Ovary (tissue), 9 donors: Measurements from ENCODE around the gene CEP112. TPM values are rescaled to one million over a fixed set of nuclear protein-coding genes. Genes with fewer than 3 reads are reported as not detected.

Experiments used
- DNase-seq, 5 donors: peaks; one replicate each; pipeline ENCODE4 v3.0.0-alpha.2; 2019 to 2020
- H3K27ac ChIP-seq, 2 donors: fragments of 200-600 bp; one replicate each; pipeline versions ENCODE4 v1.5.1 to v1.8.0; 2019 to 2022
- H3K27me3 ChIP-seq: fragments of 200-600 bp; one replicate; pipeline ENCODE4 v1.8.0; 2022
- H3K36me3 ChIP-seq: fragments of 200-600 bp; sonication (generic); one replicate; pipeline ENCODE4 v1.5.1; 2019
- H3K4me1 ChIP-seq: one replicate; pipeline ENCODE4 v1.8.1; 2013; ENCODE audit warnings: mild to moderate bottlenecking, moderate library complexity; ENCODE audit not compliant: insufficient read depth
- H3K4me3 ChIP-seq: fragments of 200-600 bp; sonication (generic); one replicate; pipeline ENCODE4 v1.5.1; 2017
- H3K9me3 ChIP-seq, 2 donors: fragments of 200-600 bp in 1 of 2; sonication (generic) in 1 of 2; one replicate each; pipeline versions ENCODE4 v1.5.1 to v1.8.1; 2013 to 2019; ENCODE audit warnings: mild to moderate bottlenecking in 1 of 2, moderate library complexity in 1 of 2
- CTCF ChIP-seq, 3 donors: fragments of 450-650 bp in 2 of 3; fragments of 200-600 bp in 1 of 3; IDR thresholded peaks; one replicate each; pipeline versions ENCODE4 v1.5.1 to v1.8.0; 2016 to 2022; ENCODE audit warnings: antibody characterized with exemption in 3 of 3, mild to moderate bottlenecking in 1 of 3
- EP300 ChIP-seq: sonication (generic); formaldehyde crosslinking; IDR thresholded peaks from one replicate; pipeline ENCODE4 v1.6.1; 2017; ENCODE audit warnings: antibody characterized with exemption
- POLR2A ChIP-seq: fragments of 450-650 bp; IDR thresholded peaks from one replicate; pipeline ENCODE4 v1.6.1; 2017; ENCODE audit warnings: antibody characterized with exemption, mild to moderate bottlenecking, moderate library complexity
- WGBS, 3 donors: extraction: QIAGEN DNeasy Blood & Tissue Kit in 1 of 3; methylation state at CpG; one replicate each; pipeline versions ENCODE4 v1.1.5 to v1.1.7; 2013 to 2017; 5-methylcytosine and 5-hydroxymethylcytosine counted together
- intact Hi-C, 4 donors: fragments of 100-400 bp; cut with DNase I; formaldehyde crosslinking; loops; one replicate each; pipeline versions ENCODE4 v1.11.0 to v1.15.1; 2022 to 2023
- polyA plus RNA-seq, 2 donors: library from polyadenylated mRNA; stranded (reverse); fragments of 200-250 nt in 1 of 2; fragments of 350-450 nt in 1 of 2; fragmentation: Illumina TruSeq in 1 of 2; extraction: RNeasy Lipid Tissue Mini Kit (QIAGEN cat#74804) in 1 of 2; gene quantifications; one replicate each; pipeline ENCODE4 v1.2.3, GENCODE V29; 2013 to 2014
- total RNA-seq, 7 donors: library from RNA; depleted of rRNA in 2 of 7; stranded (reverse); fragments of >200 nt in 2 of 7; fragmentation: NEBNext Ultra II Directional in 3 of 7; extraction: Animal tissue kit (Norgen Biotek cat#: 25700) in 3 of 7; gene quantifications; one replicate each; pipeline versions ENCODE4 v1.1.0 to v1.2.4, GENCODE V29; 2016 to 2023
- donor health status: DM: no; HTN: no; CAD: no; lungs with moderate emphysema.
- donor health status: DM: no; HTN: no; CAD: no.
- donor health status: Bipolar disorder and iron deficiency.
- donor health status: DM: yes; HTN: yes; CAD: no.
- donor health status: DM: no; HTN: no; CAD: no.
- donor health status: DM: yes; HTN: yes; CAD: no.

CEP112 gene
- total and polyA plus RNA-seq, 9 donors = 9.3 to 25.5 (median 16.9) TPM

- H3K4me1 ChIP-seq = no peaks in the 10 kb centered on the region
- no peak for DNase-seq
- no peak overlapping the region for H3K27ac ChIP-seq
- H3K27me3 ChIP-seq = no peaks in the 10 kb centered on the region
- H3K4me3 ChIP-seq = no peak overlapping the region
- TF ChIP-seq POLR2A (no peak), EP300 (no peak), CTCF (IDR thresholded peaks at IDR 0.05) (no peak)
- no peaks in the 10 kb centered on the region for H3K36me3 ChIP-seq
- 95 to 98% (median 97%) methylated on average over 2 of the region's 2 CpGs for WGBS, 3 donors
- intact Hi-C loops = no loop called here
- H3K9me3 ChIP-seq = no peaks in the 10 kb centered on the region
These were observed 4.2 kb downstream of the CEP112 start for GRCh38 chr17:66187718-66188117.

GRCh38 chr17:66185862-66186261 is 6.1 kb downstream of the CEP112 start:
- H3K4me1 ChIP-seq = no peaks in the 10 kb centered on the region
- intact Hi-C loops = no loop called here

GRCh38 chr17:66184392-66184791 is 7.5 kb downstream of the CEP112 start:
- intact Hi-C loops = no loop called here
- TF ChIP-seq POLR2A (no peak), EP300 (no peak), CTCF (IDR thresholded peaks at IDR 0.05) (no peak)
- H3K4me3 ChIP-seq = no peak overlapping the region
- 100% methylated on average over 1 of the region's 1 CpG for WGBS, 3 donors
- H3K27me3 ChIP-seq = no peaks in the 10 kb centered on the region
- H3K27ac ChIP-seq = no peak overlapping the region
- H3K9me3 ChIP-seq = no peaks in the 10 kb centered on the region
- no peak for DNase-seq
- no peaks in the 10 kb centered on the region for H3K36me3 ChIP-seq
- no peaks in the 10 kb centered on the region for H3K4me1 ChIP-seq

More at GRCh38 chr17:66185862-66186261, 6.1 kb downstream of the CEP112 start:
- Histone ChIP-seq H3K4me3 (no peak overlapping the region), H3K27me3 (no peaks in the 10 kb centered on the region), H3K9me3 (no peaks in the 10 kb centered on the region), H3K27ac (no peak overlapping the region), H3K36me3 (no peaks in the 10 kb centered on the region)
- TF ChIP-seq POLR2A = no peak
- TF ChIP-seq EP300 = no peak
- TF ChIP-seq CTCF (IDR thresholded peaks at IDR 0.05) = no peak
- WGBS, 3 donors = 96 to 98% (median 98%) methylated on average over 4 of the region's 4 CpGs
- DNase-seq = no peak

- intact Hi-C loops = no loop called here
- Histone ChIP-seq H3K9me3 (no peaks in the 10 kb centered on the region), H3K4me3 (no peak overlapping the region), H3K4me1 (no peaks in the 10 kb centered on the region), H3K36me3 (no peaks in the 10 kb centered on the region), H3K27me3 (no peaks in the 10 kb centered on the region), H3K27ac (no peak overlapping the region)
- TF ChIP-seq CTCF (IDR thresholded peaks at IDR 0.05) = no peak
- no peak for TF ChIP-seq POLR2A
- TF ChIP-seq EP300 = no peak
- no peak for DNase-seq
These were observed 8.4 kb downstream of the CEP112 start for GRCh38 chr17:66183529-66183928.

DNA sequence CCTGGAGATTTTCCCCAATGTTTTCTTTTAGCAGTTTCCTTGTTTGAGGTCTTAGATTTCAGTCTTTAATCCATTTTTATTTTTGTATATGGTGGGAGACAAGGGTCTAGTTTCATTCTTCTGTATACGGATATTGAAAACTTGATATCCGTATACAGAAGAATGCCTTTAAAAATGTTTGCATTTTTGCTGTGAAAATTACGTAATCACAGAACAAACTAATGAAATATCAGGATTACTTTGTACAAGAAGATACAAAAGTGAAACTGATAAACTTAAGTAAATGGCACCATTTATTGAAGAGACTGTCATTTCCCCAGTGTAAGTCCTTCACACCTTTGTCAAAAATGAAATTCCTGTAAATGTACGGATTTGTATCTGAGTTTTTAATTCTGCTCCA is 13.3 kb downstream of the CEP112 start:
- no peak for DNase-seq
- TF ChIP-seq EP300 = no peak
- TF ChIP-seq POLR2A = no peak
- no peak for TF ChIP-seq CTCF (IDR thresholded peaks at IDR 0.05)
- no peak overlapping the region for H3K4me3 ChIP-seq
- no peaks in the 10 kb centered on the region for H3K36me3 ChIP-seq
- 97 to 98% (median 98%) methylated on average over 4 of the region's 4 CpGs for WGBS, 3 donors
- H3K4me1 ChIP-seq = no peaks in the 10 kb centered on the region
- no peak overlapping the region for H3K27ac ChIP-seq
- no peaks in the 10 kb centered on the region for H3K27me3 ChIP-seq
- intact Hi-C loops = no loop called here
- no peaks in the 10 kb centered on the region for H3K9me3 ChIP-seq
